Measurements from ENCODE around the gene OSBP2. TPM values are rescaled to one million over a fixed set of nuclear protein-coding genes. Genes with fewer than 3 reads are reported as not detected.
"Not testable (repeated sequence)": the region's sequence is repeated elsewhere in the genome, so short reads cannot be mapped to it uniquely, and the experiment has no call there.

Gene OSBP2
- total and polyA plus RNA-seq, 2 of the 13 experiments (the other 11 are each of a cell fraction or from before 2014, with no cell fraction given): 5.0 to 7.7 TPM

GRCh38 chr22:30776476-30776875 lies 81.8 kb downstream of the OSBP2 start (continued):
- TF ChIP-seq BCL3 (CRISPR knock-in tag; IDR thresholded peaks at IDR 0.05): no peak

- H2AFZ ChIP-seq (ENCODE audit: low read length); H3K36me3 ChIP-seq (replicated peaks in 1 of 2; ENCODE audit: control insufficient read depth in 1 of 2, insufficient read depth in 2 of 2, low read length in 2 of 2); in situ Hi-C loops (cut with HindIII; ENCODE audit: extremely low pct_ligation_motif_present, low pct_unique_long_range_greater_than_20kb); POLR2A ChIA-PET; H3K79me2 ChIP-seq (ENCODE audit: insufficient read depth, low read length); H3K4me3 ChIP-seq (replicated peaks in 1 of 3; ENCODE audit: insufficient read depth in 1 of 3, low read depth in 2 of 3, low read length in 3 of 3); H3K9me3 ChIP-seq (ENCODE audit: low read length); DNase-seq (ENCODE audit: low spot score); BruUV-seq (replicated peaks); H3K9ac ChIP-seq (ENCODE audit: insufficient read depth, low read depth, low read length); FAIRE-seq; H3K27ac ChIP-seq (ENCODE audit: extremely low read length, insufficient read depth, low read length); H3K4me1 ChIP-seq (ENCODE audit: insufficient read depth, low read length); H3K4me2 ChIP-seq (ENCODE audit: low read depth, low read length); ATAC-seq; H4K20me1 ChIP-seq (ENCODE audit: insufficient read depth, low read length); CTCF ChIA-PET (ENCODE audit: low intra/inter-chr PET ratio, low total read pairs); intact Hi-C loops (cut with micrococcal nuclease; ENCODE audit: unreplicated experiment): not testable (repeated sequence)
- peaks cover 0 to 12% of the 10 kb centered on the region in 2 experiments; a peak in 3 of 5 replicates for H3K27me3 ChIP-seq (ENCODE audit: control insufficient read depth in 1 of 2, insufficient read depth in 2 of 2, low read length in 2 of 2)
- WGBS (ENCODE audit: low lambda C conversion rate): 2% methylated on average over 6 of the region's 6 CpGs
Measured at GRCh38 chr22:30777146-30777545, 82.5 kb downstream of the OSBP2 start.

GRCh38 chr22:30777587-30777986 lies 82.9 kb downstream of the OSBP2 start:
- intact Hi-C loops (cut with micrococcal nuclease; ENCODE audit: unreplicated experiment): no loop called here
- no peak for TF ChIP-seq ZNF574 (CRISPR knock-in tag; IDR thresholded peaks at IDR 0.05)
- TF ChIP-seq ZNF598 (CRISPR knock-in tag; IDR thresholded peaks at IDR 0.05; ENCODE audit: borderline replicate concordance): no peak
- no peak for TF ChIP-seq ZNF414 (CRISPR knock-in tag; IDR thresholded peaks at IDR 0.05)
- TF ChIP-seq ONECUT2 (CRISPR knock-in tag; IDR thresholded peaks at IDR 0.05): no peak
- no peak for TF ChIP-seq ZBTB49 (CRISPR knock-in tag; IDR thresholded peaks at IDR 0.05; ENCODE audit: borderline replicate concordance)
- TF ChIP-seq REL (CRISPR knock-in tag; conservative IDR thresholded peaks at IDR 0.05): no peak
- TF ChIP-seq CEBPB (IDR thresholded peaks at IDR 0.05; ENCODE audit: borderline replicate concordance, low read depth, low read length): no peak

More at GRCh38 chr22:30777587-30777986, 82.9 kb downstream of the OSBP2 start:
- Histone ChIP-seq H2AFZ (ENCODE audit: low read length) (no peak overlapping the region), H3K36me3 (replicated peaks in 1 of 2; ENCODE audit: control insufficient read depth in 1 of 2, insufficient read depth in 2 of 2, low read length in 2 of 2) (no peaks in the 10 kb centered on the region), H3K4me2 (ENCODE audit: low read depth, low read length) (no peak overlapping the region), H3K4me3 (replicated peaks in 1 of 3; ENCODE audit: insufficient read depth in 1 of 3, low read depth in 2 of 3, low read length in 3 of 3) (no peak overlapping the region), H3K79me2 (ENCODE audit: insufficient read depth, low read length) (no peaks in the 10 kb centered on the region), H3K27me3 (ENCODE audit: control insufficient read depth in 1 of 2, insufficient read depth in 2 of 2, low read length in 2 of 2) (peaks cover 0 to 14% of the 10 kb centered on the region in 2 experiments; a peak in 3 of 5 replicates), H3K4me1 (ENCODE audit: insufficient read depth, low read length) (peaks cover 6% of the 10 kb centered on the region), H3K27ac (ENCODE audit: extremely low read length, insufficient read depth, low read length) (no peak overlapping the region), H3K9ac (ENCODE audit: insufficient read depth, low read depth, low read length) (no peak overlapping the region), H3K9me3 (ENCODE audit: low read length) (no peaks in the 10 kb centered on the region), H4K20me1 (ENCODE audit: insufficient read depth, low read length) (no peaks in the 10 kb centered on the region)
- ATAC-seq (no peak), DNase-seq (ENCODE audit: low spot score) (no peak), FAIRE-seq (no peak)
- ChIA-PET POLR2A (no interaction called here), CTCF (ENCODE audit: low intra/inter-chr PET ratio, low total read pairs) (no interaction called here)
- BruUV-seq (replicated peaks): no TSS peak
- in situ Hi-C loops (cut with HindIII; ENCODE audit: extremely low pct_ligation_motif_present, low pct_unique_long_range_greater_than_20kb): no loop called here
- 63% methylated on average over 3 of the region's 3 CpGs for WGBS (ENCODE audit: low lambda C conversion rate)
